ENCODE data around the gene STX4. TPM values are rescaled to one million over a fixed set of nuclear protein-coding genes. Genes with fewer than 3 reads are reported as not detected.

Gene STX4
- total and polyA plus RNA-seq, 4 experiments from 2014 or later, result 21.2 to 111 (median 69.5) TPM

- POLR2A ChIA-PET (ENCODE audit: partially characterized antibody), result no interaction called here
Observed at GRCh38 chr16:31006589-31006988, 26.8 kb upstream of the STX4 start.

GRCh38 chr16:31007684-31008083 is 25.7 kb upstream of the STX4 start:
- H3K4me3 ChIP-seq (ENCODE audit: low read length in 2 of 2), result no peak overlapping the region
- intact Hi-C loops (cut with micrococcal nuclease), result no loop called here
- H3K36me3 ChIP-seq (ENCODE audit: insufficient read depth, low read length), result no peaks in the 10 kb centered on the region
- H3K27ac Mint-ChIP-seq, result peak overlapping the region in 1 of 7 donors; percentile 81
- no peak for DNase-seq
- CTCF ChIA-PET (ENCODE audit: partially characterized antibody), result no interaction called here
- H3K27me3 Mint-ChIP-seq, result peaks cover 5 to 17% of the 10 kb centered on the region in 2 donors
- no peaks in the 10 kb centered on the region for H3K36me3 Mint-ChIP-seq
- H3K4me1 ChIP-seq (ENCODE audit: insufficient read depth, low read length), result peaks cover 7% of the 10 kb centered on the region
- H3K9me3 Mint-ChIP-seq, result no peaks in the 10 kb centered on the region
- peaks cover 4% of the 10 kb centered on the region for H3K27me3 ChIP-seq (ENCODE audit: insufficient read depth, low read length)
- no peaks in the 10 kb centered on the region for H3K9me3 ChIP-seq (ENCODE audit: control insufficient read depth in 1 of 2, low read length in 2 of 2)
- POLR2A ChIA-PET (ENCODE audit: partially characterized antibody), result interaction anchor here (0.6 kb wide), 1 partner anchor 150 kb away, joined by 3 read pairs; no protein-coding TSS in a partner anchor
- H3K4me1 Mint-ChIP-seq, result peaks cover 2 to 21% (median 15%) of the 10 kb centered on the region in 4 donors
- H3K27ac ChIP-seq (ENCODE audit: low read depth, low read length), result no peak overlapping the region
- H3K4me3 Mint-ChIP-seq, result no peak overlapping the region

More at GRCh38 chr16:31006589-31006988, 26.8 kb upstream of the STX4 start:
- intact Hi-C loops (cut with micrococcal nuclease), result no loop called here
- Mint-ChIP-seq H3K4me3 (no peak overlapping the region), H3K36me3 (no peaks in the 10 kb centered on the region), H3K27me3 (peaks cover 0 to 9% of the 10 kb centered on the region in 2 donors), H3K27ac (no peak overlapping the region), H3K9me3 (no peaks in the 10 kb centered on the region), H3K4me1 (peaks cover 0 to 15% (median 11%) of the 10 kb centered on the region in 4 donors)
- H3K4me1 ChIP-seq (ENCODE audit: insufficient read depth, low read length), result peaks cover 7% of the 10 kb centered on the region
- no peaks in the 10 kb centered on the region for H3K36me3 ChIP-seq (ENCODE audit: insufficient read depth, low read length)
- H3K27ac ChIP-seq (ENCODE audit: low read depth, low read length), result no peak overlapping the region
- CTCF ChIA-PET (ENCODE audit: partially characterized antibody), result no interaction called here
- H3K4me3 ChIP-seq (ENCODE audit: low read length in 2 of 2), result no peak overlapping the region
- H3K9me3 ChIP-seq (ENCODE audit: control insufficient read depth in 1 of 2, low read length in 2 of 2), result no peaks in the 10 kb centered on the region
- no peak for DNase-seq
- peaks cover 4% of the 10 kb centered on the region for H3K27me3 ChIP-seq (ENCODE audit: insufficient read depth, low read length)

- ChIA-PET POLR2A (ENCODE audit: partially characterized antibody) (no interaction called here), CTCF (ENCODE audit: partially characterized antibody) (no interaction called here)
- no peak overlapping the region for H3K27ac ChIP-seq (ENCODE audit: low read depth, low read length)
- Mint-ChIP-seq H3K4me1 (peaks cover 2 to 21% (median 15%) of the 10 kb centered on the region in 4 donors), H3K27ac (no peak overlapping the region), H3K27me3 (peaks cover 5 to 17% of the 10 kb centered on the region in 2 donors), H3K9me3 (no peaks in the 10 kb centered on the region), H3K4me3 (no peak overlapping the region), H3K36me3 (no peaks in the 10 kb centered on the region)
- DNase-seq, result no peak
- no peaks in the 10 kb centered on the region for H3K36me3 ChIP-seq (ENCODE audit: insufficient read depth, low read length)
- H3K4me1 ChIP-seq (ENCODE audit: insufficient read depth, low read length), result peaks cover 7% of the 10 kb centered on the region
- intact Hi-C loops (cut with micrococcal nuclease), result no loop called here
- H3K4me3 ChIP-seq (ENCODE audit: low read length in 2 of 2), result no peak overlapping the region
- H3K27me3 ChIP-seq (ENCODE audit: insufficient read depth, low read length), result peaks cover 4% of the 10 kb centered on the region
- no peaks in the 10 kb centered on the region for H3K9me3 ChIP-seq (ENCODE audit: control insufficient read depth in 1 of 2, low read length in 2 of 2)
Observed at GRCh38 chr16:31008149-31008548, 25.2 kb upstream of the STX4 start.

GRCh38 chr16:31008551-31008950 is 24.8 kb upstream of the STX4 start:
- intact Hi-C loops (cut with micrococcal nuclease), result no loop called here
- Mint-ChIP-seq H3K4me3 (peak overlapping the region in 1 of 8 donors; percentile 27), H3K9me3 (no peaks in the 10 kb centered on the region), H3K4me1 (peaks cover 2 to 24% (median 15%) of the 10 kb centered on the region in 4 donors), H3K36me3 (no peaks in the 10 kb centered on the region), H3K27ac (no peak overlapping the region), H3K27me3 (peaks cover 8 to 21% of the 10 kb centered on the region in 2 donors)
- no peak overlapping the region for H3K4me3 ChIP-seq (ENCODE audit: low read length in 2 of 2)
- H3K27me3 ChIP-seq (ENCODE audit: insufficient read depth, low read length), result peaks cover 4% of the 10 kb centered on the region
- H3K9me3 ChIP-seq (ENCODE audit: control insufficient read depth in 1 of 2, low read length in 2 of 2), result no peaks in the 10 kb centered on the region
- H3K27ac ChIP-seq (ENCODE audit: low read depth, low read length), result no peak overlapping the region
- peaks cover 7% of the 10 kb centered on the region for H3K4me1 ChIP-seq (ENCODE audit: insufficient read depth, low read length)
- CTCF ChIA-PET (ENCODE audit: partially characterized antibody), result interaction anchor here (0.7 kb wide), 1 partner anchor 133 kb away, joined by 3 read pairs; no protein-coding TSS in a partner anchor
- POLR2A ChIA-PET (ENCODE audit: partially characterized antibody), result no interaction called here
- no peak for DNase-seq
- H3K36me3 ChIP-seq (ENCODE audit: insufficient read depth, low read length), result no peaks in the 10 kb centered on the region

GRCh38 chr16:31009120-31009519 is 24.2 kb upstream of the STX4 start:
- H3K4me1 Mint-ChIP-seq, result peaks cover 2 to 24% (median 15%) of the 10 kb centered on the region in 4 donors
- no peaks in the 10 kb centered on the region for H3K9me3 ChIP-seq (ENCODE audit: control insufficient read depth in 1 of 2, low read length in 2 of 2)
- peak overlapping the region in 3 of 7 donors; percentile 35 to 84 (median 62) for H3K27ac Mint-ChIP-seq
- H3K4me3 ChIP-seq (ENCODE audit: low read length in 2 of 2), result no peak overlapping the region
- intact Hi-C loops (cut with micrococcal nuclease), result no loop called here
- no peak overlapping the region for H3K27ac ChIP-seq (ENCODE audit: low read depth, low read length)
- H3K4me1 ChIP-seq (ENCODE audit: insufficient read depth, low read length), result peaks cover 7% of the 10 kb centered on the region
- H3K27me3 ChIP-seq (ENCODE audit: insufficient read depth, low read length), result peaks cover 4% of the 10 kb centered on the region
- peaks cover 12 to 24% of the 10 kb centered on the region in 2 donors for H3K27me3 Mint-ChIP-seq
- no peaks in the 10 kb centered on the region for H3K9me3 Mint-ChIP-seq
- no peaks in the 10 kb centered on the region for H3K36me3 ChIP-seq (ENCODE audit: insufficient read depth, low read length)
- peak overlapping the region in 3 of 8 donors; percentile 29 to 45 (median 35) for H3K4me3 Mint-ChIP-seq
- H3K36me3 Mint-ChIP-seq, result no peaks in the 10 kb centered on the region
- no peak for DNase-seq
- ChIA-PET CTCF (ENCODE audit: partially characterized antibody) (interaction anchor here (0.7 kb wide), 1 partner anchor 133 kb away, joined by 3 read pairs; no protein-coding TSS in a partner anchor), POLR2A (ENCODE audit: partially characterized antibody) (no interaction called here)

- H3K9me3 Mint-ChIP-seq, result no peaks in the 10 kb centered on the region
- Histone ChIP-seq H3K4me3 (ENCODE audit: low read length in 2 of 2) (no peak overlapping the region), H3K4me1 (ENCODE audit: insufficient read depth, low read length) (peaks cover 7% of the 10 kb centered on the region), H3K27ac (ENCODE audit: low read depth, low read length) (no peak overlapping the region), H3K9me3 (ENCODE audit: control insufficient read depth in 1 of 2, low read length in 2 of 2) (no peaks in the 10 kb centered on the region), H3K27me3 (ENCODE audit: insufficient read depth, low read length) (peaks cover 4% of the 10 kb centered on the region), H3K36me3 (ENCODE audit: insufficient read depth, low read length) (no peaks in the 10 kb centered on the region)
- H3K27me3 Mint-ChIP-seq, result peaks cover 14 to 25% of the 10 kb centered on the region in 2 donors
- peak overlapping the region; percentile 74 to 80 (median 78) for H3K4me3 Mint-ChIP-seq
- H3K27ac Mint-ChIP-seq, result peak overlapping the region in 4 of 7 donors; percentile 22 to 85 (median 58)
- intact Hi-C loops (cut with micrococcal nuclease), result no loop called here
- no peak for DNase-seq
- POLR2A ChIA-PET (ENCODE audit: partially characterized antibody), result no interaction called here
- CTCF ChIA-PET (ENCODE audit: partially characterized antibody), result no interaction called here
- H3K4me1 Mint-ChIP-seq, result peaks cover 2 to 24% (median 15%) of the 10 kb centered on the region in 4 donors
- no peaks in the 10 kb centered on the region for H3K36me3 Mint-ChIP-seq
Observed at GRCh38 chr16:31009894-31010584, 23.3 kb upstream of the STX4 start.

GRCh38 chr16:31010585-31011325 is 22.6 kb upstream of the STX4 start, which contains the start of gene STX1B:
Gene STX1B (minus strand): TSS chr16:31010638. CDS start chr16:31010396, 242 bp downstream.
- Histone ChIP-seq H3K27me3 (ENCODE audit: insufficient read depth, low read length) (peaks cover 4% of the 10 kb centered on the region), H3K27ac (ENCODE audit: low read depth, low read length) (no peak within 1 kb of the TSS), H3K4me1 (ENCODE audit: insufficient read depth, low read length) (peaks cover 7% of the 10 kb centered on the region), H3K36me3 (ENCODE audit: insufficient read depth, low read length) (no peaks in the 10 kb centered on the region), H3K4me3 (ENCODE audit: low read length in 2 of 2) (peak within 1 kb of the TSS in 1 of 2 donors; percentile 38), H3K9me3 (ENCODE audit: control insufficient read depth in 1 of 2, low read length in 2 of 2) (no peaks in the 10 kb centered on the region)
- POLR2A ChIA-PET (ENCODE audit: partially characterized antibody), result no interaction called here
- Mint-ChIP-seq H3K4me1 (peaks cover 2 to 24% (median 15%) of the 10 kb centered on the region in 4 donors), H3K36me3 (no peaks in the 10 kb centered on the region), H3K4me3 (peak within 1 kb of the TSS; percentile 74 to 86 (median 82)), H3K9me3 (no peaks in the 10 kb centered on the region), H3K27me3 (peaks cover 14 to 26% of the 10 kb centered on the region in 2 donors), H3K27ac (peak within 1 kb of the TSS in 6 of 7 donors; percentile 35 to 87 (median 64))
- CTCF ChIA-PET (ENCODE audit: partially characterized antibody), result no interaction called here
- intact Hi-C loops (cut with micrococcal nuclease), result no loop called here
- peak; percentile 33 to 68 (median 46) for DNase-seq

Measured in CD4-positive, alpha-beta memory T cell (primary cell).